EH (cell line): Measurements from ENCODE around the gene TRIM10.
"Not testable (repeated sequence)": the region's sequence is repeated elsewhere in the genome, so short reads cannot be mapped to it uniquely, and the experiment has no call there.

ENCODE experiments used
- DNase-seq: peaks from one replicate; pipeline ENCODE4 v3.0.0-alpha.2; 2015; ENCODE audit warnings: low read depth

Gene TRIM10

GRCh38 chr6:30129265-30130178 lies 31.5 kb downstream of the TRIM10 start:
- no peak for DNase-seq

- no peak for DNase-seq
Observed at GRCh38 chr6:30127238-30128093, 33.5 kb downstream of the TRIM10 start.

GRCh38 chr6:30122515-30122914 lies 38.5 kb downstream of the TRIM10 start:
- no peak for DNase-seq

- DNase-seq = no peak
Observed at GRCh38 chr6:30121446-30122366, 39.3 kb downstream of the TRIM10 start.

- not testable (repeated sequence) for DNase-seq
Observed at GRCh38 chr6:30118691-30119090, 42.3 kb downstream of the TRIM10 start.

GRCh38 chr6:30116724-30117123 lies 44.3 kb downstream of the TRIM10 start:
- no peak for DNase-seq

- no peak for DNase-seq
Observed at GRCh38 chr6:30113841-30114240, 47.2 kb downstream of the TRIM10 start.

- no peak for DNase-seq
Observed at GRCh38 chr6:30113003-30113759, 47.8 kb downstream of the TRIM10 start, which contains the start of gene TRIM31. Gene TRIM31, minus strand, starts transcription at chr6:30113090. Its CDS starts 285 bp downstream, at chr6:30112805.

- no peak for DNase-seq
Observed at GRCh38 chr6:30112402-30112994, 48.5 kb downstream of the TRIM10 start.

GRCh38 chr6:30111266-30111856 lies 49.6 kb downstream of the TRIM10 start:
- DNase-seq = no peak

- DNase-seq = no peak
Observed at GRCh38 chr6:30104661-30105060, 56.4 kb downstream of the TRIM10 start.

GRCh38 chr6:30103872-30104179 lies 57.2 kb downstream of the TRIM10 start:
- no peak for DNase-seq

- DNase-seq = peak; percentile 88
Observed at GRCh38 chr6:30102970-30103871, 57.8 kb downstream of the TRIM10 start.

- DNase-seq = no peak
Observed at GRCh38 chr6:30102414-30102969, 58.5 kb downstream of the TRIM10 start.
